ENCODE results near the gene ACSM5. TPM values are rescaled to one million over a fixed set of nuclear protein-coding genes. Genes with fewer than 3 reads are reported as not detected.
"Not testable (repeated sequence)": the region's sequence is repeated elsewhere in the genome, so short reads cannot be mapped to it uniquely, and the experiment has no call there.

Gene ACSM5
- total RNA-seq, 2 donors from 2014 or later = not detected

- DNase-seq (no peak), ATAC-seq (no peak)
- peaks cover 2% of the 10 kb centered on the region for H3K36me3 Mint-ChIP-seq (ENCODE audit: low read depth)
- no peak overlapping the region for H3K27ac Mint-ChIP-seq
- no peaks in the 10 kb centered on the region for H3K9me3 ChIP-seq (ENCODE audit: control insufficient read depth, low read length, poor library complexity, severe bottlenecking)
- H3K4me1 Mint-ChIP-seq = no peaks in the 10 kb centered on the region
- peaks cover 39% of the 10 kb centered on the region for H3K27me3 Mint-ChIP-seq
- no peak overlapping the region for H3K4me3 Mint-ChIP-seq
Observed at GRCh38 chr16:20410121-20410723, 888 bp downstream of the ACSM5 start.

GRCh38 chr16:20411055-20411454 is 1.7 kb downstream of the ACSM5 start:
- peaks cover 37% of the 10 kb centered on the region for H3K27me3 Mint-ChIP-seq

GRCh38 chr16:20415541-20415940 is 6.2 kb downstream of the ACSM5 start:
- H3K9me3 ChIP-seq (ENCODE audit: control insufficient read depth, low read length, poor library complexity, severe bottlenecking) = no peaks in the 10 kb centered on the region
- Mint-ChIP-seq H3K4me1 (no peaks in the 10 kb centered on the region), H3K27me3 (peaks cover 18% of the 10 kb centered on the region), H3K4me3 (no peak overlapping the region), H3K27ac (no peak overlapping the region), H3K36me3 (ENCODE audit: low read depth) (no peaks in the 10 kb centered on the region)
- ATAC-seq (no peak), DNase-seq (no peak)

More at GRCh38 chr16:20411055-20411454, 1.7 kb downstream of the ACSM5 start:
- no peaks in the 10 kb centered on the region for H3K4me1 Mint-ChIP-seq
- no peaks in the 10 kb centered on the region for H3K9me3 ChIP-seq (ENCODE audit: control insufficient read depth, low read length, poor library complexity, severe bottlenecking)
- no peak overlapping the region for H3K4me3 Mint-ChIP-seq
- peaks cover 2% of the 10 kb centered on the region for H3K36me3 Mint-ChIP-seq (ENCODE audit: low read depth)
- H3K27ac Mint-ChIP-seq = no peak overlapping the region
- DNase-seq (no peak), ATAC-seq (no peak)

GRCh38 chr16:20419093-20419492 is 9.8 kb downstream of the ACSM5 start:
- H3K27me3 Mint-ChIP-seq = peaks cover 14% of the 10 kb centered on the region
- H3K4me3 Mint-ChIP-seq; ATAC-seq; H3K27ac Mint-ChIP-seq; DNase-seq; H3K9me3 ChIP-seq (ENCODE audit: control insufficient read depth, low read length, poor library complexity, severe bottlenecking); H3K36me3 Mint-ChIP-seq (ENCODE audit: low read depth); H3K4me1 Mint-ChIP-seq: not testable (repeated sequence)

- ATAC-seq; H3K4me3 Mint-ChIP-seq; H3K4me1 Mint-ChIP-seq; H3K27ac Mint-ChIP-seq; H3K36me3 Mint-ChIP-seq (ENCODE audit: low read depth); H3K9me3 ChIP-seq (ENCODE audit: control insufficient read depth, low read length, poor library complexity, severe bottlenecking); DNase-seq; H3K27me3 Mint-ChIP-seq: not testable (repeated sequence)
Observed at GRCh38 chr16:20421748-20422147, 12.4 kb downstream of the ACSM5 start.

- not testable (repeated sequence) for ATAC-seq; H3K36me3 Mint-ChIP-seq (ENCODE audit: low read depth); H3K27ac Mint-ChIP-seq; H3K4me1 Mint-ChIP-seq; H3K4me3 Mint-ChIP-seq; H3K27me3 Mint-ChIP-seq; DNase-seq; H3K9me3 ChIP-seq (ENCODE audit: control insufficient read depth, low read length, poor library complexity, severe bottlenecking)
Observed at GRCh38 chr16:20423772-20424128, 14.4 kb downstream of the ACSM5 start.

GRCh38 chr16:20424129-20424866 is 15.0 kb downstream of the ACSM5 start:
- Mint-ChIP-seq H3K4me1 (no peaks in the 10 kb centered on the region), H3K4me3 (no peak overlapping the region), H3K27ac (no peak overlapping the region), H3K36me3 (ENCODE audit: low read depth) (no peaks in the 10 kb centered on the region), H3K27me3 (no peaks in the 10 kb centered on the region)
- H3K9me3 ChIP-seq (ENCODE audit: control insufficient read depth, low read length, poor library complexity, severe bottlenecking) = no peaks in the 10 kb centered on the region
- no peak for DNase-seq
- no peak for ATAC-seq

GRCh38 chr16:20427401-20427797 is 18.1 kb downstream of the ACSM5 start:
- H3K27me3 Mint-ChIP-seq, ATAC-seq, H3K4me3 Mint-ChIP-seq: not testable (repeated sequence)

GRCh38 chr16:20429499-20429898 is 20.2 kb downstream of the ACSM5 start:
- ATAC-seq, H3K4me1 Mint-ChIP-seq: not testable (repeated sequence)

More at GRCh38 chr16:20427401-20427797, 18.1 kb downstream of the ACSM5 start:
- not testable (repeated sequence) for H3K9me3 ChIP-seq (ENCODE audit: control insufficient read depth, low read length, poor library complexity, severe bottlenecking); H3K36me3 Mint-ChIP-seq (ENCODE audit: low read depth); H3K27ac Mint-ChIP-seq; H3K4me1 Mint-ChIP-seq; DNase-seq

GRCh38 chr16:20430480-20430879 is 21.1 kb downstream of the ACSM5 start:
- H3K4me1 Mint-ChIP-seq; H3K27me3 Mint-ChIP-seq; DNase-seq; H3K27ac Mint-ChIP-seq; H3K4me3 Mint-ChIP-seq; H3K9me3 ChIP-seq (ENCODE audit: control insufficient read depth, low read length, poor library complexity, severe bottlenecking); ATAC-seq; H3K36me3 Mint-ChIP-seq (ENCODE audit: low read depth): not testable (repeated sequence)

More at GRCh38 chr16:20429499-20429898, 20.2 kb downstream of the ACSM5 start:
- H3K9me3 ChIP-seq (ENCODE audit: control insufficient read depth, low read length, poor library complexity, severe bottlenecking); H3K4me3 Mint-ChIP-seq; DNase-seq; H3K27ac Mint-ChIP-seq; H3K27me3 Mint-ChIP-seq; H3K36me3 Mint-ChIP-seq (ENCODE audit: low read depth): not testable (repeated sequence)

- H3K27me3 Mint-ChIP-seq = no peaks in the 10 kb centered on the region
- ATAC-seq = no peak
- H3K27ac Mint-ChIP-seq = no peak overlapping the region
- H3K9me3 ChIP-seq (ENCODE audit: control insufficient read depth, low read length, poor library complexity, severe bottlenecking) = no peaks in the 10 kb centered on the region
- no peaks in the 10 kb centered on the region for H3K4me1 Mint-ChIP-seq
- DNase-seq = no peak
- H3K36me3 Mint-ChIP-seq (ENCODE audit: low read depth) = no peaks in the 10 kb centered on the region
- H3K4me3 Mint-ChIP-seq = no peak overlapping the region
Observed at GRCh38 chr16:20430948-20431347, 21.6 kb downstream of the ACSM5 start.

- ATAC-seq = not testable (repeated sequence)
Observed at GRCh38 chr16:20438950-20439349, 29.6 kb downstream of the ACSM5 start.

GRCh38 chr16:20439820-20440231 is 30.5 kb downstream of the ACSM5 start:
- H3K27me3 Mint-ChIP-seq; H3K36me3 Mint-ChIP-seq (ENCODE audit: low read depth); H3K27ac Mint-ChIP-seq; DNase-seq; H3K9me3 ChIP-seq (ENCODE audit: control insufficient read depth, low read length, poor library complexity, severe bottlenecking); H3K4me1 Mint-ChIP-seq; H3K4me3 Mint-ChIP-seq; ATAC-seq: not testable (repeated sequence)

More at GRCh38 chr16:20438950-20439349, 29.6 kb downstream of the ACSM5 start:
- H3K4me1 Mint-ChIP-seq; H3K27ac Mint-ChIP-seq; H3K9me3 ChIP-seq (ENCODE audit: control insufficient read depth, low read length, poor library complexity, severe bottlenecking); H3K36me3 Mint-ChIP-seq (ENCODE audit: low read depth); H3K27me3 Mint-ChIP-seq; H3K4me3 Mint-ChIP-seq; DNase-seq: not testable (repeated sequence)

GRCh38 chr16:20440731-20441130 is 31.4 kb downstream of the ACSM5 start:
- ATAC-seq; H3K4me1 Mint-ChIP-seq; H3K27me3 Mint-ChIP-seq; H3K9me3 ChIP-seq (ENCODE audit: control insufficient read depth, low read length, poor library complexity, severe bottlenecking); H3K36me3 Mint-ChIP-seq (ENCODE audit: low read depth); DNase-seq; H3K4me3 Mint-ChIP-seq; H3K27ac Mint-ChIP-seq: not testable (repeated sequence)

Data from T-helper 17 cell (primary cell).